Activated T-helper 2 cell treated with anti-CD3 and anti-CD28 coated beads, Interferon-gamma antibody, Interleukin-2, Interleukin-4, amounts not matched to agents 10 μg/mL and 5 μg/mL and 100 μg/mL, durations not matched to agents 14 hours and 24 hours and 36 hours (primary cell): Measurements from ENCODE around the gene GBE1. TPM values are rescaled to one million over a fixed set of nuclear protein-coding genes. Genes with fewer than 3 reads are reported as not detected.

Experiments used
- DNase-seq: peaks from one replicate; pipeline ENCODE4 v3.0.0; 2021; ENCODE audit warnings: low spot score
- H3K27ac Mint-ChIP-seq: one replicate; pipeline ENCODE4 v1.8.0; 2021; ENCODE audit warnings: mixed read lengths
- H3K27me3 Mint-ChIP-seq: one replicate; pipeline ENCODE4 v1.8.0; 2021; ENCODE audit warnings: low read depth, mixed read lengths
- H3K36me3 Mint-ChIP-seq: one replicate; pipeline ENCODE4 v1.8.0; 2021; ENCODE audit warnings: low read depth, mixed read lengths
- H3K4me1 Mint-ChIP-seq: one replicate; pipeline ENCODE4 v1.8.0; 2021; ENCODE audit warnings: low read depth, mixed read lengths
- H3K4me3 Mint-ChIP-seq: one replicate; pipeline ENCODE4 v1.8.0; 2021; ENCODE audit warnings: low read depth, mild to moderate bottlenecking, moderate library complexity, mixed read lengths
- H3K9me3 Mint-ChIP-seq: one replicate; pipeline ENCODE4 v1.8.0; 2021; ENCODE audit warnings: mixed read lengths
- intact Hi-C: fragments of 100-400 bp; cut with micrococcal nuclease; formaldehyde crosslinking; loops from one replicate; pipeline ENCODE4 v1.15.1; 2023
- total RNA-seq: library from RNA; stranded (reverse); gene quantifications from 2 replicates; pipeline ENCODE4 v1.2.3, GENCODE V29; 2022

The GBE1 gene
- total RNA-seq, 1 donor from 2014 or later = 55.1 TPM

DNA sequence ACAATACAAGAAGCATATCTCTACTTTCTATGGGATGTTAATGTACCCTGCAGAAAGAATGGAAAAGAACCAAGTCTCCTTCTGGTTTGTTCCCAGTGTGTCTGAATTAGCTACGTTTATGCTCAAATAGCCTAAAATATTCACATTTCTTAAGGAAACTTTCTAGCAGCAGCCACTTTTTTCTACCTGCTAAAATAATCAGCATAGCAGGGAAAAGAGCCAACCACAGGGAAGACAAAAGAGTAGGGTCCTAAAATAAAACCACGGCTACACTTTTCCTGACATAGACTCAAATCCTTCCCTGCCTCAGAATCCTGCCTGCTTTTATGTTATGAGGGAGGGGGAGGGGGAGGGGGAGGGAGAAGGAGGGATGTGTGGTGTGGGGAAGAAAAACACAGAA lies 136.7 kb downstream of the GBE1 start:
- no peak for DNase-seq
- intact Hi-C loops = no loop called here
- Mint-ChIP-seq H3K27ac (no peak overlapping the region), H3K4me3 (no peak overlapping the region), H3K4me1 (no peaks in the 10 kb centered on the region), H3K27me3 (no peaks in the 10 kb centered on the region), H3K36me3 (peaks cover 1% of the 10 kb centered on the region), H3K9me3 (no peaks in the 10 kb centered on the region)

DNA sequence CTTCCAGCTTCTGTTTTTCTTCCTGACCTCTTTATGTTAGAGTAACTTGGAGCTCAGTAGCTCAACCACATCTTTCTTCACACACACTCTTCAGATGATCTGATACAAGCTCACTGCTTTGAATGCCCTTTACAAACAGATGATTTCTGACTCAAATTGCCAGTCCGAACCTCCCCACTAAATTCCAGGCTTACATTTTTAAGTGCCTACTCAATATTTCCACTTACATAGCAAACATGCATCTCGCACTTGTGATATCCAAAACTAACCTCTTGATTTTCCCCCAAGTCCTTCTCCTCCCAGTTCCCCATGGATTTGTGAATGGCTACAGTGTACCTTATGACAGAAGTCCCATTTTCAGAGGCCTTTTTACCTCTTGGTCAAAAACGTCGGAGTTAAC lies 139.1 kb downstream of the GBE1 start:
- Mint-ChIP-seq H3K36me3 (no peaks in the 10 kb centered on the region), H3K4me1 (no peaks in the 10 kb centered on the region), H3K4me3 (no peak overlapping the region), H3K27me3 (no peaks in the 10 kb centered on the region), H3K9me3 (no peaks in the 10 kb centered on the region), H3K27ac (no peak overlapping the region)
- no peak for DNase-seq
- intact Hi-C loops = no loop called here

DNA sequence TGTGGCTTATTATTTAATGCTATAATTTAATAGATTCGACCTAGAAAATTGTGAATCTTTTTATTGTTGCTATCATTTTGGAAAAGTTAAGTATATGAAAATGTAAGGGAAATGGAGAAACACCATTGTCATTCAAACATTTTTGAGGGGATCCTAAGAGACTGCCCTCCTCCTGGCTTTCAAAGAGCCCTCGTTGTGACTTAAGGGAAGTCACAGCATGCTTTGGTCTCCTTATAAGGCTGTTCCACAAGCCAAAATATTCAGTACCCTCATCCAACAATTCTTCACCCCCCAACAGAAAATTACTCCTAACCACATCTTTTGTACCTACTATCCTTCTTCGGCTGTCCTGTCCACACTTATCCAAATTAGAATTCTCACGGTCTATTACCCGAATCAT lies 140.2 kb downstream of the GBE1 start:
- intact Hi-C loops = no loop called here
- Mint-ChIP-seq H3K27ac (no peak overlapping the region), H3K4me1 (no peaks in the 10 kb centered on the region), H3K4me3 (no peak overlapping the region), H3K9me3 (no peaks in the 10 kb centered on the region), H3K27me3 (no peaks in the 10 kb centered on the region), H3K36me3 (no peaks in the 10 kb centered on the region)
- no peak for DNase-seq

DNA sequence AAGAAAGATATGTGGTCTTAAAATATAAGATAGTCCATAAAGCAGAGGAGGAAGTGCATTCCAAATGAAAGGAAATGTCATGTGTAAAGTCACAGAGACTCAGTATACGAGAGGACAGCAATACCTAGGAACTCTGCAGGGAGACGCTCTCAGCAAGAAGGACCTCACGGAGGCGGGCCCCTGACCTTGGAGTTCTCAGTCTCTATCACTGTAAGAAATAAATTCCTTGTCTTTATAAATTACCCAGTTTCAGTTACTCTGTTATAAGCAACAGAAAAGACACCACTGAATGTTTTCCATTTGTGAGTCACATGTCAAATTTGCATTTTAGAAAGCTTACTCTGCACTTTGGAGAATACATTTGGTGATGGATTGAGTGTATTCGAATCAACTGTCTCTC lies 140.6 kb downstream of the GBE1 start:
- no peaks in the 10 kb centered on the region for H3K36me3 Mint-ChIP-seq
- no peaks in the 10 kb centered on the region for H3K27me3 Mint-ChIP-seq
- no peaks in the 10 kb centered on the region for H3K4me1 Mint-ChIP-seq
- no peaks in the 10 kb centered on the region for H3K9me3 Mint-ChIP-seq
- no peak for DNase-seq
- no peak overlapping the region for H3K4me3 Mint-ChIP-seq
- intact Hi-C loops = no loop called here
- no peak overlapping the region for H3K27ac Mint-ChIP-seq

DNA sequence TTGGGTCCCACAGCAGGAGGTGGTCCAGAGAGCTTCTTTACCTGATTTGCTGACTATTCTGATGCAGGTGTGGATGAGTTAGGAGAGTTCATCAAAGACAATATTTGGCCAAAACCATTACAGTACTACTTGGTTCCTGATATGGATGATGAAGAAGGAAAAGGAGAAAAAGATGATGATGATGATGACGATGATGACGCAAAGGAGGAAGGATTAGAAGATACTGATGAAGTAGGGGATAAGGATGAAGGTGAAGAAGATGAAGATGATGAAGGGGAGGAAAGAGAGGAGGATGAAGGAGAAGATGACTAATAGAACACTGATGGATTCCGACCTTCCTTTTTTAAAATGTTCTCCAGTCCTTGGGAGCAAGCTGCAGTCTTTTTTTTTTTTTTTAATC lies 148.7 kb downstream of the GBE1 start:
- Mint-ChIP-seq H3K4me3 (no peak overlapping the region), H3K27me3 (no peaks in the 10 kb centered on the region), H3K9me3 (no peaks in the 10 kb centered on the region), H3K36me3 (peaks cover 13% of the 10 kb centered on the region), H3K4me1 (no peaks in the 10 kb centered on the region), H3K27ac (no peak overlapping the region)
- no peak for DNase-seq
- intact Hi-C loops = no loop called here

DNA sequence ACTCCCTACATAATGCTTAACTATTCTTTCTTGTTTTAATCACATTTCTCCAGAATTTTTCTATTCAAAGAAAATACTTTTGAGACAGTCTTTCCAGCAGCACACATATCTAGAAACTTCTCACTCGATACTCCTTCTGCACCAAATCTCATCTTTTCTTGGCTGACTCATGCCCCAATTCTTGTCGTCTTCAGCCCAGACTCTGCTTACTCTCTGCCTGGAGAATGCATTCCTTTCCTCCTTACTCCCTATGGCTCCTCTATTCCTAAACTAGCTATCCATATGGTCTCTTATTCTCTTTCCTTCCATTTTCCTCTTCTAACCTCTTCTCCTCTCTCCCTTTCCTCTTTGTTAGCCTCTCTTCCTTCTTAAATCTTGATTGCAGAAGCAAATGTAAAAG lies 158.7 kb downstream of the GBE1 start:
- intact Hi-C loops = no loop called here
- DNase-seq = no peak
- Mint-ChIP-seq H3K9me3 (no peaks in the 10 kb centered on the region), H3K4me1 (peaks cover 3% of the 10 kb centered on the region), H3K36me3 (no peaks in the 10 kb centered on the region), H3K27me3 (no peaks in the 10 kb centered on the region), H3K27ac (no peak overlapping the region), H3K4me3 (no peak overlapping the region)

DNA sequence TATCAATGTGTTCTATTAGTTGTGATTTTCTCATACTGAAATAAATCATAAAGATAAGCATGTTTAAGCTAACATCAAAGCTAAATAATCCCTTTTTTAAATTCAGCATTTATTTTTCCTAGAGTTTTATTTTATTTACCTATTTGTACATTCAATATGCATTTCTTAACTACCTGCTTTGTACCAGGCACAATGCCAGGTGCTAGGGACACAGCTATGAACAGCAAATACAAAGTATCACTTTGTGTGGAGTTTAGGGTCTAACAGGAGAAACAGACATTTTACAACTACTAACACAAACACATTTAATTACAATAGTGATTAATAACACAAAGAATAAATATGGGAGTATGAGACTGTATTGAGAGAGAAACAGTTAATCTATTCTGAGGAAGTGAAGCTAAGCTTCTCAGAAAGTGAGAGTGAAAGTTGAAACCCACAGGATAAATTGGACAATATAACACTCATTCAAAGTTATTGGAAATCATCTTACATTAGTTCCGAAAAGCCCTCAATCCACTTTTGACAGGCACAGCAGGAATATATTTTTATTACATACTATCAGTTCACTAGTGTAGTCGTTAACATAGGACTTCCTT lies 159.6 kb downstream of the GBE1 start:
- no peak overlapping the region for H3K4me3 Mint-ChIP-seq
- H3K36me3 Mint-ChIP-seq = no peaks in the 10 kb centered on the region
- no peak for DNase-seq
- H3K27me3 Mint-ChIP-seq = no peaks in the 10 kb centered on the region
- no peaks in the 10 kb centered on the region for H3K9me3 Mint-ChIP-seq
- intact Hi-C loops = no loop called here
- H3K27ac Mint-ChIP-seq = no peak overlapping the region
- H3K4me1 Mint-ChIP-seq = peaks cover 3% of the 10 kb centered on the region

DNA sequence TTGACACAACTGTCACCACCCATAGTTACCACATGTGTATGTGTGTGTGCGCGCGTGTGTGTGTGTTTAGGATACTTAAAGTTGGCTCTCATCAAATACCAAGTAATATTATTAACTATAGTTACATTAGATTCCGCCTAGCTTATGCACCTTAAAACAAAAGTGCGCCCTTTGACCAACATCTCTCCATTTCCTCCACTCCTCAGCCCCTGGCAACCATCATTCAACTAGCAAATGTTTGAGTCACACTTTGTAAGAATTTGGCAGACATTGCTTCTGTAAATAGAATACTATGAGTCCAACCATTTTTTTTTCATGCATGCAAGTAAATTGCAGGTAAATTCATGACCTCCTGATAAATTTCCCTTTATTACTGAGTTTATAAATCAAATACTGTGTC lies 169.3 kb downstream of the GBE1 start:
- H3K4me3 Mint-ChIP-seq = no peak overlapping the region
- no peaks in the 10 kb centered on the region for H3K27me3 Mint-ChIP-seq
- DNase-seq = no peak
- H3K27ac Mint-ChIP-seq = no peak overlapping the region
- H3K4me1 Mint-ChIP-seq = no peaks in the 10 kb centered on the region
- no peaks in the 10 kb centered on the region for H3K9me3 Mint-ChIP-seq
- peaks cover 5% of the 10 kb centered on the region for H3K36me3 Mint-ChIP-seq
- intact Hi-C loops = no loop called here

DNA sequence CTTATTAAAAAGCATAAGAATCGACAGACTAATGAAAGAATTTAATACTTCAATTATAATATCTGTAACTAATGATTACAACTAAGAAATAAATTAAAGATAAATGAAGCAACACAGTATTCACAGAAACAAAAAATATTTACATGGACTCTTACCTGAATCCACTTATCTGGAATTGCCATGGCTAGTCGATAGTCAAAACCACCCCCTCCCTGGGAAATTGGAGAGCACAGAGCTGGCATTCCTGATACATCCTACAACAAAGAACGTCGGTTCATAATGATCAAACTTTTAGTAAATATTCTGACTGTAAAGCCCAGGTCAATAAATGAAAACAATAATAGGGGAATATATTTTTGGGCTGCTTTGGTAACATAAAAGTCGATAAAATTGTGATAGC lies 175.5 kb downstream of the GBE1 start:
- H3K4me3 Mint-ChIP-seq = no peak overlapping the region
- intact Hi-C loops = loop anchor here (10.0 kb wide), 2 partner anchors 59 to 549 kb away; no protein-coding TSS in a partner anchor
- DNase-seq = no peak
- H3K9me3 Mint-ChIP-seq = no peaks in the 10 kb centered on the region
- H3K36me3 Mint-ChIP-seq = peaks cover 3% of the 10 kb centered on the region
- no peak overlapping the region for H3K27ac Mint-ChIP-seq
- H3K27me3 Mint-ChIP-seq = no peaks in the 10 kb centered on the region
- peaks cover 1% of the 10 kb centered on the region for H3K4me1 Mint-ChIP-seq

DNA sequence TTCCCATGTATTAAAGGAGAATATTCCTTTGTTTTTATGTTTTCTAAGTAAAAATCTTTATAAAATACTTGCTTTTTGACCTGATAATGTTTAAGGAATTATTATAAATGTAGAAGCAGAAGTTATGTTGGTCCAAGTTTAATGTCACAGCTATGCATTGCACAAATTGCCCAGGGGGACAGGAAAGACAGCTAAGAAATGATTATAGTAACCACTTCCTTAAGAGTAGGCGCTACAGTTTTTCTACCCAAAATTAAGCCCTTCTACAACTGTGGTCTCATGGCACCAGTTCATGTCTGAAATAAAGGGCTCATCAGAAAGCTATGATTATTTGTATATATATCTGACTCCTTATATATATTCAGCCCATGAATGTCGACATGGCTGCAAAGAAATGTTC lies 176.4 kb downstream of the GBE1 start:
- H3K36me3 Mint-ChIP-seq = peaks cover 3% of the 10 kb centered on the region
- intact Hi-C loops = loop anchor here (10.0 kb wide), 2 partner anchors 60 to 550 kb away; no protein-coding TSS in a partner anchor

DNA sequence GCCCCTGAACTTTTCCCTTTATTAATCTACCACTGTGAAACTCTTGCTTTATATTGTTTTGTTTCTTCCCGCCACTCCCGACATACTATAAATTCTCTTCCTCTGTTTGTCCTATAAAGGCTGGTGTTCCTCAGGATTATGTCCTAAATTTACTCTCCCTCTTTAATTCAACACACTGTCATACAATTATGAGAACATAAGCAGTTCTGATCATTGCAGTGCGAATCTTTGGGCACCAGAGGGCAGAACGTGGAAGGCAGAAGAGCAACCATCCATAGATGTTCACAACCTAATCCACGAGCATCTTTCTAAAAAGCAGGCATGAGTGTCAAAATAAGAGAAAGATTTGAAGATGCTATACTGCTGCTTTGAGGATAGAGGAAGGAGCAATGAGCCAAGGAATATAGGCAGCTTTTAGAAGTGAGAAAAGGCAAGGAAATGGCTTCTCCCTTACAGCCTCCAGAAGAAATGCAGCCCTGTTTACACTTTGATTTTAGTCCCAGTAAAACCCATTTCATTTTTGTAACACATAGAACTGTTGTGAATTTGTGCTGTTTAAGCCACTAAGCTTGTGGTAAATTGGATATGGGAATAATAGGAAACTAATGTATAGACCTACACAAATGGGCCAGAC lies 179.4 kb downstream of the GBE1 start:
- Mint-ChIP-seq H3K4me3 (no peak overlapping the region), H3K9me3 (no peaks in the 10 kb centered on the region), H3K36me3 (peaks cover 5% of the 10 kb centered on the region), H3K4me1 (peaks cover 1% of the 10 kb centered on the region), H3K27me3 (no peaks in the 10 kb centered on the region), H3K27ac (no peak overlapping the region)
- no peak for DNase-seq
- intact Hi-C loops = loop anchor here (10.0 kb wide), 2 partner anchors 63 to 553 kb away; no protein-coding TSS in a partner anchor

More for the DNA sequence above, 176.4 kb downstream of the GBE1 start:
- H3K27me3 Mint-ChIP-seq = no peaks in the 10 kb centered on the region
- H3K27ac Mint-ChIP-seq = no peak overlapping the region
- H3K9me3 Mint-ChIP-seq = no peaks in the 10 kb centered on the region
- H3K4me3 Mint-ChIP-seq = no peak overlapping the region
- DNase-seq = no peak
- H3K4me1 Mint-ChIP-seq = peaks cover 1% of the 10 kb centered on the region

DNA sequence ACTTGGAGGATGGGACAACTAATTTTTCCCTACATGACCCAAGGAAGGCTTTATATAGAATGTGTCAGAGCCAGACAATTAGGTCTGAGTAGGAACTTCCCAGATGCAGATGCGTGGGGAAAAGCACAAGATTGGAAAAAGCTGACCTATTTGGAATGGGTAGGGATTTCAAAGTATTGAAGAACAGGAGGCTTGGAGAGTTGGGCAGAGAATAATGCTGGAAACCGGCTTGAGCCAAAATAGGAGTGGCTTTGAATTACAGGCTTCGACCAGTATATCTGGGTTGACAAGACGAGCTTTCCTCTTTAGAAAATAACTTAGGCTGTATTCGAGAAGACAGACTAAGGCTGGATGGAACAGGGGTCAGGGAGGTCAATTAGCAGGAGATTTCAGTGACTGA lies 181.1 kb downstream of the GBE1 start:
- H3K9me3 Mint-ChIP-seq = no peaks in the 10 kb centered on the region
- no peak for DNase-seq
- H3K27me3 Mint-ChIP-seq = no peaks in the 10 kb centered on the region
- intact Hi-C loops = loop anchor here (10.0 kb wide), 2 partner anchors 64 to 554 kb away; no protein-coding TSS in a partner anchor
- peaks cover 2% of the 10 kb centered on the region for H3K36me3 Mint-ChIP-seq
- peaks cover 1% of the 10 kb centered on the region for H3K4me1 Mint-ChIP-seq
- no peak overlapping the region for H3K4me3 Mint-ChIP-seq
- H3K27ac Mint-ChIP-seq = no peak overlapping the region

DNA sequence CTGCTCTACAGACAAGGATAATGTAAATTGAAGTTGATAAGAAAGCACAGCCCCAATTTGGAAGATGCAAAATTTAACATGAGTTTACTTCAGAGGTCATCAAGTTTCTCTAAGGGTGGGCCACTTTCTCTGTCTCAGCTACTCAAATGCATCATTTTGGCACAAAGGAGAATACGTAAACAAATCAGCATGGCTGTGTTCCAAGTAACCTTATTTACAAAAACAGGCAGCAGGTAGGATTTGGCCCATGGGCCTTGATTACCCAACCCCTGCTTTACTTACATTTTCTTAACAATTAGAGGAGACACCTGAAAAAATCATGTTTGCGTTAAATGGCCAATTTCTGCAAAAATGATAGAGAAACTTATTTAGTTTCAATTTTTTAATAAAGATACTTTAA lies 181.7 kb downstream of the GBE1 start:
- Mint-ChIP-seq H3K4me3 (no peak overlapping the region), H3K9me3 (no peaks in the 10 kb centered on the region), H3K27ac (no peak overlapping the region), H3K27me3 (no peaks in the 10 kb centered on the region), H3K4me1 (no peaks in the 10 kb centered on the region), H3K36me3 (peaks cover 2% of the 10 kb centered on the region)
- no peak for DNase-seq
- intact Hi-C loops = loop anchor here (10.0 kb wide), 2 partner anchors 65 to 555 kb away; no protein-coding TSS in a partner anchor
